PC-9 (cell line): ENCODE data around the gene RASD2. TPM values are rescaled to one million over a fixed set of nuclear protein-coding genes. Genes with fewer than 3 reads are reported as not detected.

Experiments
- BruUV-seq: library from RNA; stranded (reverse); fragments of 400-500 nt; replicated peaks from 2 replicates; lab custom pipeline; 2021; lab: Mats Ljungman, UMichigan
- CTCF ChIA-PET: fragments of 300-600 bp; sonication (Branson Sonifier 250); formaldehyde crosslinking; loops from one replicate; lab custom pipeline; 2022; ENCODE audit warnings: antibody characterized with exemption; lab: Charles Lee
- POLR2A ChIA-PET: fragments of 300-600 bp; sonication (Branson Sonifier 250); formaldehyde crosslinking; loops from one replicate; lab custom pipeline; 2022; ENCODE audit warnings: antibody characterized with exemption; ENCODE audit not compliant: unreplicated experiment; lab: Charles Lee
- DNase-seq, 2 experiments: peaks; one replicate each; pipeline versions ENCODE4 v3.0.0 to v3.0.0-alpha.2; 2015 to 2022; ENCODE audit warnings: mixed read lengths in 1 of 2
- H2AFZ ChIP-seq: fragments of 200-600 bp; sonication (generic); 2 replicates; pipeline ENCODE4 v1.8.1; 2017; ENCODE audit warnings: antibody characterized with exemption
- H3F3A ChIP-seq: fragments of 200-600 bp; sonication (generic); 2 replicates; pipeline ENCODE4 v1.8.1; 2017; ENCODE audit warnings: antibody characterized with exemption, mild to moderate bottlenecking, low read depth; ENCODE audit not compliant: insufficient read depth
- H3K27ac ChIP-seq: fragments of 200-600 bp; sonication (generic); 2 replicates; pipeline ENCODE4 v1.6.1; 2016; ENCODE audit warnings: mixed run types
- H3K27me3 ChIP-seq: fragments of 200-600 bp; sonication (generic); 2 replicates; pipeline ENCODE4 v1.6.1; 2016; ENCODE audit warnings: low read depth, mixed run types; ENCODE audit not compliant: insufficient read depth
- H3K36me3 ChIP-seq: fragments of 200-600 bp; sonication (generic); 2 replicates; pipeline ENCODE4 v1.6.1; 2016; ENCODE audit warnings: low read depth, mixed run types
- H3K4me1 ChIP-seq: fragments of 200-600 bp; sonication (generic); replicated peaks from 2 replicates; pipeline ENCODE4 v1.6.1; 2016; ENCODE audit warnings: mixed run types; ENCODE audit not compliant: insufficient read depth
- H3K4me2 ChIP-seq: fragments of 200-600 bp; sonication (generic); 2 replicates; pipeline ENCODE4 v1.6.1; 2017; ENCODE audit warnings: mixed run types
- H3K4me3 ChIP-seq: fragments of 200-600 bp; sonication (generic); 2 replicates; pipeline ENCODE4 v1.6.1; 2016; ENCODE audit warnings: mixed run types
- H3K79me2 ChIP-seq: fragments of 200-600 bp; sonication (generic); 2 replicates; pipeline ENCODE4 v1.6.1; 2017; ENCODE audit warnings: low read depth, mixed run types
- H3K9me2 ChIP-seq: fragments of 200-600 bp; sonication (generic); 2 replicates; pipeline ENCODE4 v1.8.1; 2017; ENCODE audit warnings: mild to moderate bottlenecking; ENCODE audit not compliant: insufficient read depth
- H3K9me3 ChIP-seq: fragments of 200-600 bp; sonication (generic); 2 replicates; pipeline ENCODE4 v1.8.1; 2016; ENCODE audit warnings: low read depth; ENCODE audit not compliant: insufficient read depth
- H4K20me1 ChIP-seq: fragments of 200-600 bp; sonication (generic); 2 replicates; pipeline ENCODE4 v1.8.1; 2017; ENCODE audit not compliant: insufficient read depth
- CTCF ChIP-seq: fragments of 200-600 bp; sonication (generic); conservative IDR thresholded peaks from 2 replicates; pipeline ENCODE4 v1.6.1; 2017; ENCODE audit warnings: mixed run types, antibody characterized with exemption, mild to moderate bottlenecking, moderate library complexity
- EZH2 ChIP-seq: fragments of 200-600 bp; sonication (generic); IDR thresholded peaks from 2 replicates; pipeline ENCODE4 v1.8.0; 2017; ENCODE audit warnings: antibody characterized with exemption, low read depth
- intact Hi-C: fragments of 100-400 bp; cut with micrococcal nuclease; formaldehyde crosslinking; loops from one replicate; pipeline ENCODE4 v1.10.0; 2022; ENCODE audit not compliant: unreplicated experiment
- total RNA-seq: library from RNA; stranded (reverse); gene quantifications from 2 replicates; pipeline ENCODE4 v1.2.3, GENCODE V29; 2021

The RASD2 gene
- total RNA-seq, 1 experiment from 2014 or later = 0.70 TPM

GRCh38 chr22:35523167-35523947, 17.3 kb upstream of the RASD2 start:
- BruUV-seq = no TSS peak
- POLR2A ChIA-PET = no interaction called here
- CTCF ChIA-PET = interaction anchor here (0.6 kb wide), 1 partner anchor 506 kb away, joined by 7 read pairs; no protein-coding TSS in a partner anchor
- no peak overlapping the region for H2AFZ ChIP-seq
- no peak overlapping the region for H3K27ac ChIP-seq
- no peak overlapping the region for H3K4me3 ChIP-seq
- H4K20me1 ChIP-seq = no peaks in the 10 kb centered on the region
- TF ChIP-seq CTCF = no peak
- H3K9me3 ChIP-seq = no peaks in the 10 kb centered on the region
- no peaks in the 10 kb centered on the region for H3K36me3 ChIP-seq
- H3K4me2 ChIP-seq = no peak overlapping the region
- H3K79me2 ChIP-seq = no peaks in the 10 kb centered on the region
- DNase-seq = no peak
- H3F3A ChIP-seq = 0 out of 2 replicates have a peak, but pooled peaks cover 3% of the 10 kb centered on the region
- intact Hi-C loops = no loop called here
- no peaks in the 10 kb centered on the region for H3K27me3 ChIP-seq
- no peaks in the 10 kb centered on the region for H3K9me2 ChIP-seq
- H3K4me1 ChIP-seq = no peaks in the 10 kb centered on the region

GRCh38 chr22:35524966-35525686, 15.5 kb upstream of the RASD2 start:
- no peak overlapping the region for H2AFZ ChIP-seq
- H3K4me1 ChIP-seq = no peaks in the 10 kb centered on the region
- intact Hi-C loops = no loop called here
- H3F3A ChIP-seq = 0 out of 2 replicates have a peak, but pooled peaks cover 3% of the 10 kb centered on the region
- POLR2A ChIA-PET = interaction anchor here (0.6 kb wide), 1 partner anchor 12 kb away, joined by 3 read pairs; no protein-coding TSS in a partner anchor
- no TSS peak for BruUV-seq
- no peak overlapping the region for H3K4me3 ChIP-seq
- TF ChIP-seq CTCF (no peak), EZH2 (no peak)
- no peaks in the 10 kb centered on the region for H4K20me1 ChIP-seq
- no peak for DNase-seq
- no peaks in the 10 kb centered on the region for H3K79me2 ChIP-seq
- no peak overlapping the region for H3K27ac ChIP-seq
- no peak overlapping the region for H3K4me2 ChIP-seq
- H3K27me3 ChIP-seq = no peaks in the 10 kb centered on the region
- H3K9me3 ChIP-seq = no peaks in the 10 kb centered on the region
- H3K36me3 ChIP-seq = no peaks in the 10 kb centered on the region
- no peaks in the 10 kb centered on the region for H3K9me2 ChIP-seq
- CTCF ChIA-PET = interaction anchor here (0.5 to 0.6 kb wide), 2 partner anchors 9 to 69 kb away, joined by 4 to 5 read pairs; no protein-coding TSS in a partner anchor

GRCh38 chr22:35525687-35526332, 14.8 kb upstream of the RASD2 start:
- Histone ChIP-seq H3F3A (0 out of 2 replicates have a peak, but pooled peaks cover 3% of the 10 kb centered on the region), H4K20me1 (no peaks in the 10 kb centered on the region), H3K79me2 (no peaks in the 10 kb centered on the region), H3K9me3 (no peaks in the 10 kb centered on the region), H3K27ac (no peak overlapping the region), H3K4me1 (no peaks in the 10 kb centered on the region), H3K4me2 (no peak overlapping the region), H3K9me2 (no peaks in the 10 kb centered on the region), H2AFZ (no peak overlapping the region), H3K36me3 (no peaks in the 10 kb centered on the region), H3K27me3 (no peaks in the 10 kb centered on the region), H3K4me3 (no peak overlapping the region)
- intact Hi-C loops = no loop called here
- BruUV-seq = no TSS peak
- TF ChIP-seq CTCF (no peak), EZH2 (no peak)
- ChIA-PET POLR2A (interaction anchor here (0.6 kb wide), 1 partner anchor 13 kb away, joined by 3 read pairs; no protein-coding TSS in a partner anchor), CTCF (no interaction called here)
- no peak for DNase-seq
